HAP-1 (cell line): Measurements from ENCODE around the gene BEND6.
"Not testable (repeated sequence)": the region's sequence is repeated elsewhere in the genome, so short reads cannot be mapped to it uniquely, and the experiment has no call there.

Source experiments
- DNase-seq, 2 experiments: peaks; one replicate each; pipeline ENCODE4 v3.0.0-alpha.2; 2016 to 2020; ENCODE audit warnings: low spot score in 2 of 2
- H3K27me3 ChIP-seq: fragments of 250-450 bp; sonication (Bioruptor Pico); 2 replicates; pipeline ENCODE4 v1.5.1; 2020; ENCODE audit warnings: low read depth, mild to moderate bottlenecking, moderate library complexity
- H3K36me3 ChIP-seq: fragments of 250-450 bp; sonication (Bioruptor Pico); replicated peaks from 2 replicates; pipeline ENCODE4 v1.5.1; 2020; ENCODE audit warnings: mild to moderate bottlenecking
- H3K4me1 ChIP-seq: fragments of 250-450 bp; sonication (Bioruptor Pico); 2 replicates; pipeline ENCODE4 v1.5.1; 2020; ENCODE audit warnings: mild to moderate bottlenecking
- H3K4me3 ChIP-seq: fragments of 250-450 bp; sonication (Bioruptor Pico); 2 replicates; pipeline ENCODE4 v1.5.1; 2020; ENCODE audit warnings: mild to moderate bottlenecking, moderate library complexity
- H3K9me3 ChIP-seq: fragments of 250-450 bp; sonication (Bioruptor Pico); 2 replicates; pipeline ENCODE4 v1.5.1; 2020; ENCODE audit warnings: mild to moderate bottlenecking, moderate library complexity
- in situ Hi-C: fragments of 300-500 bp; cut with MboI; formaldehyde crosslinking; loops from 3 replicates; pipeline ENCODE4 v1.14.3; 2020; ENCODE audit warnings: low sequenced_read_pairs, inconsistent platforms, mixed read lengths

Gene BEND6

DNA sequence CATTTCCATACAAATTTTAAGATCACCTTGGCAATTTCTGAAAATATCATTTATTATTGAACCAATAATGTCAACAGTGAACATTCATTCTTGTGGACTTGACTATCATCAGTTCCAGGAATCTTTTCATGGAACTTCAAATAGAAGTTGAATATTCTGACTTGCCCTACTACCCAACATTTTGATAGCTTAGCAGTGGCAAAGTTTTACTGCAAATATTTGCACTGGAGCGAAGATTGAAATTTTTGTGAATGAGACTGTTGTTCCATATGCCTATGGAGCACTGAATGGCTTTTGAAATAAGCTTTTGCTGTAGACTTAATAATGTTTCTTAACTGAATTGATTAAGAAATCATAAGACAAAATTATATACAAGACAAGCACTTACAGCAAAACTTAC lies 23.6 kb downstream of the BEND6 start:
- Histone ChIP-seq H3K36me3 (no peaks in the 10 kb centered on the region), H3K4me1 (no peaks in the 10 kb centered on the region), H3K9me3 (no peaks in the 10 kb centered on the region), H3K4me3 (no peak overlapping the region), H3K27me3 (no peaks in the 10 kb centered on the region)
- in situ Hi-C loops: no loop called here
- DNase-seq: no peak

DNA sequence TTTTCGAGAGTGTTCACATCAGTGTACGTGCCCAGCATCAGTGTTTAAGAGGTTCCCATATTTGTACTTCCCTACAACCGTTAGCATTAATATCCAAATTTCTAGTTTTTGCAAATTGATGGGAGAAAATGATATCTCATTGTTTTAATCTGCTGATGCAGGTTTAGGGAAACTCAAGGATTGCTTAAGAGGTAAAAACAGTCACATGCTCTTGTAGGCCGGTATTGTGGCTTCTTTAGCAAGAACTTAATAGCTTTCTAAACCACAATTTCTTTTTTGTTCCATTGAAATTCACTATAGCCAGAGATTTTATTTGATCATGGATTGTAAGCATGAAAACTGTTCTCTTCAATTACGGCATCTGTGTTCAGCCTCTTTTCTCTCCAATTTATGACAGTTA lies 29.5 kb downstream of the BEND6 start:
- in situ Hi-C loops: no loop called here
- H3K27me3 ChIP-seq: no peaks in the 10 kb centered on the region
- H3K9me3 ChIP-seq: no peaks in the 10 kb centered on the region
- H3K4me3 ChIP-seq: no peak overlapping the region
- peaks cover 7% of the 10 kb centered on the region for H3K4me1 ChIP-seq
- no peaks in the 10 kb centered on the region for H3K36me3 ChIP-seq
- peak in 1 of 2 experiments; percentile 51 for DNase-seq

DNA sequence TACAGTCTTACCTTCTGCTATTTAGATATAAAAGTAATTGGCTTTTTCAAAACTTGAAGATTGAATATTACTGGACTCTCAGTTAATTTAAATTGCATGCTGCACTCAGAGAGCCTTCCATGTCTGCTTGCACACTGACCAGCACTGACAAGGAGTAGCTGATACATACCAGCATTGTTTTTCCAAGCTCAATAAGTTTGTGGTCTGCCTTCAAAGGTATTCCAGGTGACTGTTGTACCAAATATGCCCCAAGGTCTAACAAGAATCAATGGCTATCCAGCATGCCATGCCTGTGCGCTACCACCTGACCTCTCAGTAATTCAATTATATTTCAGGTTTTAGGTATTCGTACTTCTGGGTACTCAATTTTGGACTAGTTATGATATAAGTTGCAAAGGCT lies 30.0 kb downstream of the BEND6 start:
- Histone ChIP-seq H3K27me3 (no peaks in the 10 kb centered on the region), H3K36me3 (no peaks in the 10 kb centered on the region)
- in situ Hi-C loops: no loop called here

DNA sequence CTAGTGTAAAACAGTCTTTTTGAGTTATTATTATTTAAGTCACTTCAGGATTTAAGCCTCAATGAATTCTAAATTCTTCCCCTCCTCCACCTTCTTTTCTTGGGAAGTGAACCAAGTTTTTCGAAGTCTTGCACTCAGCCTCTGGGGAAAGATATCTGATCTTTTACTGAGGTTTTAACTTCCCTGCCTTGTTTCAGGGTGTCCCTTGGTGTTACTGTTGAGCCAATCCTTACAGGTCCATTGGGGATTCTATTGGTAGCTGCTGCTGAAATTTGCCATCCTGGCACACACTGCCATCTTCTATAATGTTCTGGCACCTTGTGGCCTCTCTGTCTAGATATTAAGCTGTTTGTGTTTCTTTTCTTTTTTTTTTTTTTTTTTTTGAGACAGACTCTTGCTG lies 31.7 kb downstream of the BEND6 start:
- no peaks in the 10 kb centered on the region for H3K36me3 ChIP-seq
- in situ Hi-C loops: no loop called here

More for the DNA sequence above, 30.0 kb downstream of the BEND6 start:
- H3K4me1 ChIP-seq: peaks cover 7% of the 10 kb centered on the region
- H3K9me3 ChIP-seq: no peaks in the 10 kb centered on the region
- no peak for DNase-seq
- H3K4me3 ChIP-seq: no peak overlapping the region

DNA sequence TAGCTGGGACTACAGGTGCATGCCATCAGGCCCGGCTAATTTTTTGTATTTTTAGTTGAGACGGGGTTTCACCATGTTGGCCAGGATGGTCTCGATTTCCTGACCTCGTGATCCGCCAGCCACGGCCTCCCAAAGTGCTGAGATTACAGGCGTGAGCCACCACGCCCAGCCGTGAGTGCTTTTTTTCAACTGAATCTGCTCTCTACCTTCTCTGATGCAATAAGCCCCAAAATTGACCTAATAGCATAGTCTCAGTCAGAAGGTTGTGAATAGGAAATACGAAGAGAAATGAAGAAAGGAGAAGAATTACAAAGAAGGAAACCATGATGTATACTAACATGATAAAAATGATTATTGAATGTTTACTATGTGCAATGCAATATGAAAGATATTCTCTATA lies 33.2 kb downstream of the BEND6 start:
- no peak overlapping the region for H3K4me3 ChIP-seq
- no peaks in the 10 kb centered on the region for H3K9me3 ChIP-seq
- H3K27me3 ChIP-seq: no peaks in the 10 kb centered on the region
- DNase-seq: no peak
- in situ Hi-C loops: no loop called here
- H3K36me3 ChIP-seq: no peaks in the 10 kb centered on the region
- H3K4me1 ChIP-seq: peaks cover 7% of the 10 kb centered on the region

More for the DNA sequence above, 31.7 kb downstream of the BEND6 start:
- Histone ChIP-seq H3K4me1 (peaks cover 7% of the 10 kb centered on the region), H3K9me3 (no peaks in the 10 kb centered on the region), H3K4me3 (no peak overlapping the region), H3K27me3 (no peaks in the 10 kb centered on the region)
- DNase-seq: no peak

DNA sequence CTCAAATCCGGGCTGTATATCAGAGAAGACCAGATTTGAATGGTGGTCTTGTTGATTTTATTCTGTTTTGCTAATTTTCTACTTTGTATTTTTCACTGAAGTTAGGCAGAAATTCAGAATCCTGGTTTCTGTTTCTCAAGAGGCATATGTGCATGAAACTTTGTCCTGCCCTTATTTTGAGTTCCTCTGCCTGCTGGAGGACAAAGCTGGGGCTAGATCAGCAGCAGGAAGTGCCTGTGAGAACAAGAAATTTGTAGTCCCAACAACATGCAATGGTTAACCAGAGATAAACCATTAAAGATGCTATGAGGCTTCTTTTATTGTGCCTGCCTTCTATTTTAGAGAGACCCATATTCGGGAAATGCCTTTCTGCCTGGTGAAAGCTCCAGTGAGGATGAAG lies 37.1 kb downstream of the BEND6 start:
- H3K36me3 ChIP-seq: no peaks in the 10 kb centered on the region
- no peak for DNase-seq
- no peaks in the 10 kb centered on the region for H3K9me3 ChIP-seq
- H3K27me3 ChIP-seq: no peaks in the 10 kb centered on the region
- no peak overlapping the region for H3K4me3 ChIP-seq
- in situ Hi-C loops: no loop called here
- H3K4me1 ChIP-seq: no peaks in the 10 kb centered on the region

DNA sequence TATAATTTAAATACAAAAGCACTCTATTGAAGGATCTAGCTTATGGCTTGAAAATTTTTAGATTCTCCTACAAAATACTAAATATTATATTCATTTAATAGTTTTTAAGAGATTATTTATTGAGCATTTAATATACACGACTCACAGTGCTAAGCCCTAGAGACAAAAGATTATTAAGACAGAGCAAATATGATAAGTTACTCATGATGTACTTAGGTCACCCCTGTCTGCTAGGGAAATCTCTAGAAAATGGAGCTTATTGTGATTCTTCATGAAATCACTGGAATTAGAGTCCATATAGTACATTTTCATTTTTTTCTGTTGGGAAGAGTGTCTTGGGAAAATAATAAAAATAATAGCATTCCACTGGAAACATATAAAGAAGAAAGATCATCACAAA lies 37.8 kb downstream of the BEND6 start:
- DNase-seq: no peak
- H3K4me3 ChIP-seq: no peak overlapping the region
- in situ Hi-C loops: no loop called here
- no peaks in the 10 kb centered on the region for H3K36me3 ChIP-seq
- H3K4me1 ChIP-seq: no peaks in the 10 kb centered on the region
- no peaks in the 10 kb centered on the region for H3K9me3 ChIP-seq
- H3K27me3 ChIP-seq: no peaks in the 10 kb centered on the region

DNA sequence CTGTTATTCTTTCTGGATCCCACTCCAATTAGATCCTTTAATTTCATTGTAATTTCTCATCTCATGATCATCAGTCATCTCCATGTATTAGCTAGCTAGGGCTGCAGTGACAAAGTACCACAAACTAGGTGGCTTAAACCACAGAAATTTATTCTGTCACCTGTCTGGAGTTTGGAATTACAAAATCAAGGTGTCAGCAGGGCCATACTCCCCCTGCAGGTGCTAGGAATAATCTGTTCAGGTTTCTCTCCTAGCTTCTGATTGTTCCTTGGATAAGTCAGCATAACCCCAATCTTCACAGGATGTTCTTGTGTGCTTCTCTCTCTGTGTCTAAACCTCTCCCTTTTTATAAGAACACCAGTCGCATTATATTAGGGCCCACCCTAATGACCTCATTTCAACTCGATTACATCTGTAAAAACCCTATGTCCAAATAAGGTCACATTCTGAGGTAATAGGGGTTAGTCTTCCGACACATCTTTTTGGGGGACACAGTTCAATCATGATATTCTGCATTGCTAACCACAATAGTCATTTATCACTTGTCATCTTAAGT lies 40.5 kb downstream of the BEND6 start:
- no peak for DNase-seq
- H3K9me3 ChIP-seq: no peaks in the 10 kb centered on the region
- H3K36me3 ChIP-seq: no peaks in the 10 kb centered on the region
- H3K4me1 ChIP-seq: no peaks in the 10 kb centered on the region
- H3K27me3 ChIP-seq: no peaks in the 10 kb centered on the region
- no peak overlapping the region for H3K4me3 ChIP-seq
- in situ Hi-C loops: no loop called here

DNA sequence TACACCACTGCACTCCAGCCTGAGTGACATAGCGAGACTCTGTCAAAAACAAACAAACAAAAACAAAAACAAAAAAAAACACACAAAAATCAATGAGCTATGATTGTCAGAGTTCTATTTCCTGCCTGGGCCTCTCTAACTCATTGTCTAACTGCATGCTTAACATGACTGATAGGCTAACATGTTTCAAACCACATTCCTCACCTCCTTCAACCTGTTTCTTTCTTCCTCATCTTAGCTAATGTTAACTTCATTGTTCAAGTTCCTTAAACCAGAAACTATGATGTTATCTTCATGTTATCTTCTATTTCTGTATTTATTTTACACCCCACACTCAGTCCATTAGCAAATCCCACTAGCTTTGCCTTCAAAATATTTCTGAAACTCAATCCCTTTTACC lies 41.5 kb downstream of the BEND6 start:
- no peaks in the 10 kb centered on the region for H3K9me3 ChIP-seq
- no peaks in the 10 kb centered on the region for H3K36me3 ChIP-seq
- H3K4me3 ChIP-seq: no peak overlapping the region
- H3K4me1 ChIP-seq: no peaks in the 10 kb centered on the region
- in situ Hi-C loops: no loop called here
- no peak for DNase-seq
- H3K27me3 ChIP-seq: no peaks in the 10 kb centered on the region

DNA sequence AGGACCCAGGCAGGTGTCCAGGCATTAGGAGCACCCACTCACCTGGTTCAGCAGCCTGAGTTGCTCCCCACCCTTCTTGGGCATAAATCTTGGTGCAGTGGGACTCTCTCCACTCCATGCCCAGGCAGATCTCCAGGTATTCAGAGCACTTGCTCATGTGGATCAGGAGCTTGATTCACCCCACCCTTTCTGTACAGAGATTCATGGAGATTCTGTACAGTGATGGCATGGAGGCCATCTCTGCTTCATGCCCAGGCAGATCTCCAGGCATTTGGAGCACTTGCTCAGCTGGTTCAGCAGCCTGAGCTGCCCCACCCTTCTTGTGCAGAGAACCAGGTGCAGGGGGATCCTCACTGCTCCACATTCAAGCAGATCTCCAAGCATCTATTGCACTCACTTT lies 44.1 kb downstream of the BEND6 start:
- Histone ChIP-seq H3K27me3 (0 out of 2 replicates have a peak, but pooled peaks cover 3% of the 10 kb centered on the region), H3K4me3 (no peak overlapping the region), H3K9me3 (no peaks in the 10 kb centered on the region), H3K4me1 (no peaks in the 10 kb centered on the region), H3K36me3 (no peaks in the 10 kb centered on the region)
- in situ Hi-C loops: no loop called here
- no peak for DNase-seq

DNA sequence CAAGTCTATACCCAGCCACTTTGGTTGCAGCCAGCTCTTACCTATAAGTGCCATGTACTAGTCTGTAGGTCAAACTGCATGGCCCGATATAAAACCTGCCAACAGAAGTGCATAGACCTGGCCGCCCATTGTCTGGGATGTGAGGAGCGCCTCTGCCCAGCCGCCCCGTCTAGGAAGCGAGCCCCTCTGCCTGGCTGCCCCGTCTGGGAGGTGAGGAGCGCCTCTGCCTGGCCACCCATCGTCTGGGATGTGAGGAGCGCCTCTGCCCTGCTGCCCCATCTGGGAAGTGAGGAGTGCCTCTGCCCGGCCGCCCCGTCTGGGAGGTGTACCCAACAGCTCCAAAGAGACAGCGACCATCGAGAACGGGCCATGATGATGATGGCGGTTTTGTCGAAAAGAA lies 44.8 kb downstream of the BEND6 start:
- DNase-seq, H3K4me1 ChIP-seq, H3K36me3 ChIP-seq, in situ Hi-C loops, H3K27me3 ChIP-seq, H3K9me3 ChIP-seq, H3K4me3 ChIP-seq: not testable (repeated sequence)

DNA sequence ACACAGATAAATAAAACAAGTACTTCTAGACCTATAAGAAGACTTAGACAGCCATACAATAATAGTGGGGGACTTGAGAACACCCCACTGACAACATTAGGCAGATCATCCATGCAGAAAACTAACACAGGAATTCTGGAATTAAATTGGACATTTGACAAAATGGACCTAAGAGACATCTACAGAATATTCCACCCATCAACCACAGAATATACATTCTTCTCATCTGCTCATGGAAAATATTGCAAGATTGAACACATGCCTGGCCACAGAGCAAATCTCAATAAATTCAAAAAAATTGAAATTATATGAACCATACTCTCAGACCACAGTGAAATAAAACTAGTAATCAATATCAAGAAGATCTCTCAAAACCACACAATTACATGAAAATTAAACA lies 47.3 kb downstream of the BEND6 start:
- Histone ChIP-seq H3K9me3 (no peaks in the 10 kb centered on the region), H3K4me3 (no peak overlapping the region), H3K27me3 (0 out of 2 replicates have a peak, but pooled peaks cover 3% of the 10 kb centered on the region), H3K36me3 (no peaks in the 10 kb centered on the region), H3K4me1 (no peaks in the 10 kb centered on the region)
- in situ Hi-C loops: no loop called here
- no peak for DNase-seq

DNA sequence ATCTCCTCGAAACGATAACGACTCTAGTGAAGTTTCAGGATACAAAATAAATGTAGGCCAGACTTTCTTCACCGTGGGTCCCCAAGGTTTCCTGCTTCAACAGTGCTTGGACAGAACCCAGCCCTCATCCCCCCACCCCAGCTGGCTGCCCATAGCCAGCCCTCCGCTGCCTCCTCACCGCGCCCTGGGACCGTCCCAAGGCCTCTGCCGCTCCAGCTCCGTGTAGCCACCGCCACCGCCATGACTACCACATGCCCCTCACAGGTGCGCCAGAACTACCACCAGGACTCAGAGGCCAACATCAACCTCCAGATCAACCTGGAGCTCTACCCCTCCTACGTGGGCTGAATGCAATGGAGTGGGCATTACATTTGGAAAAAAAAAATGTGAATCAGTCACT lies 49.4 kb downstream of the BEND6 start:
- no peak for DNase-seq
- 0 out of 2 replicates have a peak, but pooled peaks cover 3% of the 10 kb centered on the region for H3K27me3 ChIP-seq
- H3K9me3 ChIP-seq: no peaks in the 10 kb centered on the region
- H3K4me1 ChIP-seq: no peaks in the 10 kb centered on the region
- no peak overlapping the region for H3K4me3 ChIP-seq
- no peaks in the 10 kb centered on the region for H3K36me3 ChIP-seq
- in situ Hi-C loops: no loop called here

DNA sequence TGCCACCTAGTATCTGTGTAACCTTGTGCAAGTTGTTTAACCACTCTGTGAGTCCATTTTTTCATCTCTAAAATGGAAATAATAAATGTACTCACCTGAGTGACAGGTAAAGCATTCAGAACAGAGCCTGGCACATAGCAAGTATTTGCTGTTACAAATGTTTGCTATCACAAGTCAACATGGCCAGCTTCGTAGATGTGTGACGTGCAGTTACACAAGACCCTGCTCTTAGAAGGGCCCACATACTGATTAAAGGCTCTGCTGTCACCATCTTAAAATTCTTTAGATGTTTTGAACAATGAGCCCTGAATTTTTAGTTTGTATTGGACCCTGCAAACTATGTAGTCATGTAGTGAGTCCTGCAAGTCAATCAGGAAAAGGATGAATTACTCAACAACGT lies 51.2 kb downstream of the BEND6 start:
- H3K9me3 ChIP-seq: no peaks in the 10 kb centered on the region
- no peak overlapping the region for H3K4me3 ChIP-seq
- no peaks in the 10 kb centered on the region for H3K4me1 ChIP-seq
- H3K27me3 ChIP-seq: 0 out of 2 replicates have a peak, but pooled peaks cover 3% of the 10 kb centered on the region
- in situ Hi-C loops: no loop called here
- H3K36me3 ChIP-seq: no peaks in the 10 kb centered on the region
- DNase-seq: no peak

DNA sequence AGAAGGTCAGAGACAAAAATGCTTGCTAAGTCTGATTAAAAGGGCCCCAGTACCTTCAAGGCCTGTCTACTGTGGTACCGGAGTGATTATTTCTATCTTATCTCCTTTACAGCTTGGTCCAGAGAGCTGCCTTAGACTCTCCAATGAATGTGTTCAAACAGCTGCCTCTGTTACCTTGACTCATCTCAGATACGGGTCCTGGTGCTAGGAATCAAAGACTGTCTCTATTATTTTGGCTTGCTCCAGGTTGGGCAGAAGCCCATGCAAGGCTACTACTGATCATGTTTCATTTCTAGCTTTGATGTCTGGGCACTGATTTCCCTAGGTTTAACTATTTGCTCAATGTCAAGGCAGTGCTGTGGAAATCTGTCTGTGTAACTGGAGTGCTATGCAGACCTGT lies 53.2 kb downstream of the BEND6 start:
- DNase-seq, H3K9me3 ChIP-seq, H3K36me3 ChIP-seq, H3K4me1 ChIP-seq, H3K27me3 ChIP-seq, in situ Hi-C loops, H3K4me3 ChIP-seq: not testable (repeated sequence)
